DMS79 (cell line): Measurements from ENCODE around the gene ORAI3.
A peak's percentile ranks its signal among the peaks of the same experiment; 100 is the strongest.

ENCODE experiments used
- DNase-seq: peaks from one replicate; lab custom pipeline; 2025; lab: John Stamatoyannopoulos, UW

The ORAI3 gene

DNA sequence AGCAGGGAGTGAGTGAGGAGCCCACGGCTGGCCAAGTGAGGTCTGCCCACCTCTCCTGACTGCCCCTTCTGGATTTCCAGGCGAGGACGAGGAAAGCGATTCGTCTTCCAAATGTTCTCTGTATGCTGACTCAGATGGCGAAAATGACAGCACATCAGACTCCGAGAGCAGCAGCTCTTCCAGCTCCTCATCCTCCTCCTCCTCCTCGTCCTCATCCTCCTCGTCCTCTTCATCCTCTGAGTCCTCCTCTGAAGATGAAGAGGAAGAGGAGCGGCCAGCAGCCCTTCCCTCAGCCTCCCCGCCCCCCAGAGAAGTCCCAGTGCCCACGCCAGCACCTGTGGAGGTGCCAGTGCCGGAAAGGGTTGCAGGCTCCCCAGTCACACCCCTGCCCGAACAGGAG lies 22.4 kb downstream of the ORAI3 start:
- DNase-seq: no peak

DNA sequence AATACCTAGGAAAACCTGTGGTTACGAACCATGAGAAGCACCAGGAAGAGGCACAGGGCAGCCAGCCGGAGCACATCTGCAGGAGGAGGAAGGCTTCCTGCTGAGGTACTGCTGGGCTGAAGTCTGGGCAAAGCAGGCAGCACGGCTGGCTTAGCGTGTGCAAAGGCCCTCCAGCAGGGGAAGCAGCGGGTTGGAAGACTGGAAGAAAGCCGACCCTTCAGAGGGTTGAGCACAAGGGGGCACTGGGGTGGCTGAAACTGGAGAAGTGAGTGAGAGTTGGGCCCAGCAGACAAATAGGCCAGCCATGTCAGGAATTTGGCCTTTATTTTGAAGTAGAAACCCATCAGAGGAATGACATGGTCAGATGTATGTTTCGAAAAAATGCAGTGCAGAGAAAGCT lies 24.0 kb downstream of the ORAI3 start:
- no peak for DNase-seq

GRCh38 chr16:30974348-30974747 lies 25.5 kb downstream of the ORAI3 start:
- DNase-seq: no peak

DNA sequence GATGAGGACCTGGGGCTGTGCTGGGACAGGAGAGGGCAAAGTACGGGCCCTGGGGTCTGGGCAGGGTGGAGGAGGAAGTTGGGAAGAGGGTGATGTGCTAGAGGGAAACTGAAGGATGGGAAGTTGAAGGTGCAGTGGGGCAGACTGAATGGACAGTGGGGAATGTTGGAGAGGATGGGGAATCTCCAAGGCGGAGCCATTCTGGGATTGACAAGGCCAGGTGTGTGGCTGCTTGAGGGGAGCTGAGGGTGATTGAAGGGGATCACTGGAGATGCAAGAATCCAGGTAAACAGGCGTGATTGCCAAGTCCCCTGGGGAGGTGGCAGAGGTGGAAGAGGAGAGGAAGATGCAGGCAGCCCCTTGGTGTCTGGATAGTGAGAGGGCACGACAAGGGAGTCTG lies 27.6 kb downstream of the ORAI3 start:
- DNase-seq: no peak

- DNase-seq: no peak
Observed at GRCh38 chr16:30977502-30977901, 28.6 kb downstream of the ORAI3 start.

- no peak for DNase-seq
Observed at GRCh38 chr16:30979170-30980022, 30.5 kb downstream of the ORAI3 start.

DNA sequence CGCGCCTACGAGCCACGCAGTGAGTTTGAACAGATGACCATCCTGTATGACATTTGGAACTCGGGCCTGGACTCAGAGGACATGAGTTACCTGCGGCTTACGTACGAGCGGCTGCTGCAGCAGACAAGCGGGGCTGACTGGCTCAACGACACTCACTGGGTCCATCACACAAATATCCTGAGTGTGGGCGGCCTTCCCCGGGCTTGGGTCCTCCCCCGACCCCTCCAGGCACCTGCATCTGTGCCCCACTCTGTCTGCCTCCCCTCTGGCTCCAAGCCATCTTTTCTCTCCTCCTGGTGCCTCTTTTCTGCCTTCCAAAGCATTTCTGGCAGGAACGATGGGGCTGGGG lies 31.1 kb downstream of the ORAI3 start:
- DNase-seq: no peak

GRCh38 chr16:30980434-30980833 lies 31.6 kb downstream of the ORAI3 start:
- no peak for DNase-seq

DNA sequence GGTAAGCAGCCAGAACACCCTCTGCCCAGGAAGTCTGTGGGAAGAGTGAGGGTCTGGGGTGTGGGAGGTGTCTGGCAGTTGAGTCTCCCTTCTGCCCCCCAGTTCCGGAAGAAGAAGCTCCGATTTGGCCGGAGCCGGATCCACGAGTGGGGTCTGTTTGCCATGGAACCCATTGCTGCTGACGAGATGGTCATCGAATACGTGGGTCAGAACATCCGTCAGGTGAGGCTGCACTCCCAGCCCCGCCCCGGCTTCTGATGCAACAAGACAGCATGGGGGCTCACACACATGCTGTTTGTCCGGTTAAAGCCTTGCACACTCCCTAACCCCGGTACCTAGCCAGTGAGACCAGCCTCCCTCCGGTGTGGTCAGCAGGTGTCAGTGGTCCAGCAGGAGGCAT lies 32.1 kb downstream of the ORAI3 start:
- no peak for DNase-seq

GRCh38 chr16:30982548-30983288 lies 33.9 kb downstream of the ORAI3 start:
- no peak for DNase-seq

DNA sequence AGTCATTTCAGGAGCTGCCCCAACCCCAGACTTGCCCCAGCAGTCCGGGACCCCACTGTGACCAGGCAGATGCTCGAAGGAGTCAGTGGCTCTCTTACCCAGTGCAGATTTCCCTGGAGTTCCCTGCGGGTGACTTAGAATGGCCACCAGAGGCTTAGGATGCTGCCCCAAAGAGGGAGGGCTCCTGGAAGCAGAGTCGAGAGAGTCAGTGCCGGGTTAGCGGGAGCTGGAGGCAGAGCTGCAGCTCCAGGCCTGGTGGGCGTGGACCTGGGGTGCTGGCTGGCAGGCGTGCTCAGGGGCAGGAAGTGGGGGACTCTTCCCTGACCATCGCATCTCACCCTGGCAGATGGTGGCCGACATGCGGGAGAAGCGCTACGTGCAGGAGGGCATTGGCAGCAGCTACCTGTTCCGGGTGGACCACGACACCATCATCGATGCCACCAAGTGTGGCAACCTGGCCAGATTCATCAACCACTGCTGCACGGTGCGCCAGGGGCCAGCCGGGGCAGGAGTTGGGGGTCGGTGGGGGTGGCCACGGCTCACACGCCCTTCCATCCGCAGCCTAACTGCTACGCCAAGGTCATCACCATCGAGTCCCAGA lies 34.5 kb downstream of the ORAI3 start:
- no peak for DNase-seq

- DNase-seq: no peak
Observed at GRCh38 chr16:30983898-30984610, 35.2 kb downstream of the ORAI3 start.

DNA sequence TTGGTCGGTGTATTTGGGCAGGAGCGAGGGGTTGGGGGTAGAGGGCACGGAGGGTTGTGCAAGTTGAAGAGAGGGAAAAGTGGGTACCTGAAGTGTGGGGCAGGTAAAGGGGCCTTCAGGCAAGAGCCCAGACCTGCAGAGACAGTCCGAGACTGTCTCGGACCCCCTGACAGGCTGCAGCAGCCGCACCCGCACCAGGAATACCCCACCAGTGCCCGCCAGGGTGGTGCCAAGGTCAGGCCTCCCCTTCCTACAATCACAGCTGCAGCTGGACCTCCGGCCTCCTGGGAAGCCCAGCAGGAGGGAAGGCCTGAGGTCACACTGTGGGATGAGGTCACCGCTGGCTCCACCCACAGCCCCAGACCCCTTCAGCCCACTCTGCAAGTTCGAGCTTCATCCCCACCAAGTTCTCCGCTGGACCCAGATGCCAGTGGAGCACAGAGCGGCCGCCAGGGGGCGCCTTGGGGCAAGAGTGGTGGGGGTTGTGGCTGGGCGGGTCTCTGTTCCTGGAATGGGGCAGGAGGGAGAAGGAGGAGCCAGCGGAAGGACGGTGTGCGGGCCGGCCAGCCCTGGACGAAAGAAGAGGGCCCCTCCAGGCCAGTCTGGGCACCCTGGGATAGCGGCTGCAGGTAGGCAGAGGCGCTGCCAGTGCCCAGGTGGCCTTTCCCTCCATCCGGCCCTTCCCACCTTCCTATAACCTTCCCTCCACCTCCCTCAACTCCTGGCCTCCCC lies 36.0 kb downstream of the ORAI3 start, which contains the start of gene HSD3B7:
TSS of gene HSD3B7 (plus strand) at position 539 of the 732 bp plus-strand sequence. CDS start 452 bp downstream, outside the sequence.
- DNase-seq: peak; percentile 51

GRCh38 chr16:30985401-30986128 lies 36.7 kb downstream of the ORAI3 start:
- DNase-seq: peak; percentile 63

DNA sequence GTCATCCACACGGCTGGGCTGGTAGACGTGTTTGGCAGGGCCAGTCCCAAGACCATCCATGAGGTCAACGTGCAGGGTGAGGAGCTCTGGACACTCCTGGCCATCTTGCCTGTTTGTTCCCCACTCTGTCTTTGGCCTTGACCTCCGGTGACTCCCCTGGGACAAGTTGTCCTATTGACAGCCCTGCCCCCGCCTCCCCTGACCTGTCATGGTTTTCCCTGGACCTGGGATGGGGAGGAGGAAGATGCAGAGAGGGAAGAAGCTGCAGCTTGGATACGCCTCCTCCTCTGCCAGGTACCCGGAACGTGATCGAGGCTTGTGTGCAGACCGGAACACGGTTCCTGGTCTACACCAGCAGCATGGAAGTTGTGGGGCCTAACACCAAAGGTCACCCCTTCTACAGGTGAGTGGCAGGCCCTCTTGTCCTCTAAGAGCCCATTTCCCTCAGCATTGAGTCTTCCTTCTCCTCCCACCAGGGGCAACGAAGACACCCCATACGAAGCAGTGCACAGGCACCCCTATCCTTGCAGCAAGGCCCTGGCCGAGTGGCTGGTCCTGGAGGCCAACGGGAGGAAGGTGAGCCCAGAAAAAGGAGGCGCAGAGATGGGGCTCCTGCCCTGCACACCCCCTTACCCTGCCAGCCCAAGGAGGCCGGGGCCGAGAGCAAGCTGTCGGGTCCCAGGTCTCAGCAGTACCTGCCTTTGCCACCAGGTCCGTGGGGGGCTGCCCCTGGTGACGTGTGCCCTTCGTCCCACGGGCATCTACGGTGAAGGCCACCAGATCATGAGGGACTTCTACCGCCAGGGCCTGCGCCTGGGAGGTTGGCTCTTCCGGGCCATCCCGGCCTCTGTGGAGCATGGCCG lies 37.5 kb downstream of the ORAI3 start:
- no peak for DNase-seq

DNA sequence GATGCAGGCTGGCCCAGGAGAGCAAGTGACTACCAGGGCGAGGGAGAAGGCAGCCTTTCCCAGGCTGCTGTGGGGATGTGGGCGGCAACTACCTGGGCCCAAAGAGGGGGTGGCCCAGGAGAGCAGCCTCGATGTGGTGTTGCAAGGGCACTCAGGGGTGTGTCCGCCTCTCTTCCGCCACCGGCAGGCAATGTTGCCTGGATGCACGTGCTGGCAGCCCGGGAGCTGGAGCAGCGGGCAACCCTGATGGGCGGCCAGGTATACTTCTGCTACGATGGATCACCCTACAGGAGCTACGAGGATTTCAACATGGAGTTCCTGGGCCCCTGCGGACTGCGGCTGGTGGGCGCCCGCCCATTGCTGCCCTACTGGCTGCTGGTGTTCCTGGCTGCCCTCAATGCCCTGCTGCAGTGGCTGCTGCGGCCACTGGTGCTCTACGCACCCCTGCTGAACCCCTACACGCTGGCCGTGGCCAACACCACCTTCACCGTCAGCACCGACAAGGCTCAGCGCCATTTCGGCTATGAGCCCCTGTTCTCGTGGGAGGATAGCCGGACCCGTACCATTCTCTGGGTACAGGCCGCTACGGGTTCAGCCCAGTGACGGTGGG lies 38.8 kb downstream of the ORAI3 start:
- no peak for DNase-seq

GRCh38 chr16:30989469-30990047 lies 40.7 kb downstream of the ORAI3 start:
- DNase-seq: no peak

GRCh38 chr16:30990105-30990504 lies 41.2 kb downstream of the ORAI3 start:
- DNase-seq: no peak

DNA sequence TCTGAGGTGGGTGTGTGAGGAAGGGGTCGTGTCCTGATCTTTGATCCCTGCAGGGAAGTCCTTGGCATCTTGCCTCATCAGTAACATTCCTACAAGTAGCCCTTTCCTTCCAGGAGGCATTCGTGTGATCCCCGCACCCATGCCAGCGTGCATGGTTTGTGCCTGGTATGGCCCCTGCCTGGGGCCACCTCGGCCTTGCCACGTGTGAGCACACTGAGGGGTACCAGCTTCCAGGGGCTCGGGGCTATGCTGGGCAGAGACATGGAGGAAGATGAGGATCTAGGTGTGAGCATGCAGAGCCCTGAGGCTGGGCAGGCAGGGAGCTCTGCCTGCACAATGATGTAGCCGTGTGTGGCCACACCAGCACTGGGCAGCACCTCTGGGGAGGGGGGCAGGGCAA lies 42.2 kb downstream of the ORAI3 start:
- DNase-seq: no peak
